H1 (cell line): Measurements from ENCODE around the gene ATP6V1F. TPM values are rescaled to one million over a fixed set of nuclear protein-coding genes. Genes with fewer than 3 reads are reported as not detected.

Experiments used
- CREB1 ChIP-seq: IDR thresholded peaks from 2 replicates; pipeline ENCODE4 v1.6.1; 2012; ENCODE audit warnings: inconsistent platforms
- POLR2A ChIP-seq, 2 experiments: IDR thresholded peaks; 1 replicate in 1 of 2; 2 replicates in 1 of 2; pipeline ENCODE4 v1.6.1; 2011; ENCODE audit warnings: low read depth in 2 of 2, low read length in 2 of 2, mild to moderate bottlenecking in 2 of 2; ENCODE audit errors: control extremely low read depth in 1 of 2
- SP2 ChIP-seq: IDR thresholded peaks from 2 replicates; pipeline ENCODE4 v1.6.1; 2012; ENCODE audit warnings: mild to moderate bottlenecking, low read length, inconsistent platforms
- SRF ChIP-seq: IDR thresholded peaks from 2 replicates; pipeline ENCODE4 v1.6.1; 2011; ENCODE audit warnings: mild to moderate bottlenecking, low read depth, low read length, moderate library complexity
- TAF7 ChIP-seq: optimal IDR thresholded peaks from 2 replicates; pipeline ENCODE3; 2011; ENCODE audit warnings: low read depth, mild to moderate bottlenecking, inconsistent platforms, low read length, moderate library complexity, borderline replicate concordance
- TEAD4 ChIP-seq: IDR thresholded peaks from 2 replicates; pipeline ENCODE4 v1.6.1; 2012; ENCODE audit warnings: low read depth, low read length, inconsistent platforms, mixed read lengths
- polyA plus RNA-seq, 7 experiments: library from polyadenylated mRNA; depleted of rRNA in 3 of 7; stranded (reverse) in 5 of 7; unstranded in 2 of 7; fragments of >200 nt in 5 of 7; fragments of 200-250 nt in 2 of 7; gene quantifications; 1 replicate in 5 of 7; 2 replicates in 1 of 7; 4 replicates in 1 of 7; pipeline versions ENCODE4 v1.2.1 to v1.2.3, GENCODE V29; 2011 to 2013; ENCODE audit warnings: missing spikeins in 2 of 7, mixed read lengths in 2 of 7
- total RNA-seq: library from RNA; stranded (reverse); fragmentation: NEBNext Ultra II Directional; extraction: Animal tissue kit (Norgen Biotek cat#: 25700); gene quantifications from 2 replicates; pipeline ENCODE4 v1.2.1, GENCODE V29; 2021

ATP6V1F gene
- total and polyA plus RNA-seq, 2 of the 8 experiments (the other 6 are each of a cell fraction or from before 2014, with no cell fraction given): 104 to 318 TPM

DNA sequence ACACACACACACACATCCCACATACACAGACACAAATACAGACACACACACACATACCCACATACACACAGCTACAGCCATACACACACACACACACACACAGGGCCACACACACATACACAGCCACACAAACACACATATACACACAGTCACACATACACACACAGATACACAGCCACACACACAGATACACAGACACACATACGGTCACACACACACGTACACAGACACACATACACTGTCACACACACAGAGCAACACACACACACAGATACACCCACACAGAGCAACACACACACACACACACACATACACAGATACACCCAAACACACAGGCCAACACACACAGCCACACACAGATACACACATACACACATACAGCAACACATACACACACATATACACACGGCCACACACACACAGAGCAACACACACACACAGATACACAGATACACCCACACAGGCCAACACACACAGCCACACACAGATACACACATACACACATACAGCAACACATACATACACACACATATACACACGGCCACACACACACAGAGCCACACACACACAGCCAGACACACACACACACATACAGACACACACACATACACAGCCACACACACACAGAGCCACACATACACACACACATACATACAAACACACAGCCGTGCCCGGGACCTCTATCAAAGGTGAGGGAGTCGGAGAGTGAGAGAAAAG is 25.5 kb downstream of the ATP6V1F start (continued):
- TF ChIP-seq TAF7 (no peak), SP2 (no peak), TEAD4 (no peak), SRF (no peak), CREB1 (no peak), POLR2A (IDR thresholded peaks at IDR 0.05; ENCODE audit: control extremely low read depth in 1 of 2, low read depth in 2 of 2, low read length in 2 of 2) (no peak)
